Measurements from ENCODE around the gene ATXN2L.
"Not testable (repeated sequence)": the region's sequence is repeated elsewhere in the genome, so short reads cannot be mapped to it uniquely, and the experiment has no call there.

The ATXN2L gene

GRCh38 chr16:28822520-28823290 is at the start of gene ATXN2L:
Gene ATXN2L, plus strand, starts transcription at chr16:28822999. Its CDS starts 261 bp downstream, at chr16:28823260.
- Mint-ChIP-seq H3K36me3 (ENCODE audit: low read depth) (peaks cover 48% of the 10 kb centered on the region), H3K27me3 (ENCODE audit: low read depth, poor library complexity) (peaks cover 4% of the 10 kb centered on the region), H3K27ac (peak within 1 kb of the TSS; percentile 95), H3K9me3 (no peaks in the 10 kb centered on the region), H3K4me1 (peaks cover 46% of the 10 kb centered on the region), H3K4me3 (peak within 1 kb of the TSS; percentile 99)
- TF ChIP-seq, protein P1, sequence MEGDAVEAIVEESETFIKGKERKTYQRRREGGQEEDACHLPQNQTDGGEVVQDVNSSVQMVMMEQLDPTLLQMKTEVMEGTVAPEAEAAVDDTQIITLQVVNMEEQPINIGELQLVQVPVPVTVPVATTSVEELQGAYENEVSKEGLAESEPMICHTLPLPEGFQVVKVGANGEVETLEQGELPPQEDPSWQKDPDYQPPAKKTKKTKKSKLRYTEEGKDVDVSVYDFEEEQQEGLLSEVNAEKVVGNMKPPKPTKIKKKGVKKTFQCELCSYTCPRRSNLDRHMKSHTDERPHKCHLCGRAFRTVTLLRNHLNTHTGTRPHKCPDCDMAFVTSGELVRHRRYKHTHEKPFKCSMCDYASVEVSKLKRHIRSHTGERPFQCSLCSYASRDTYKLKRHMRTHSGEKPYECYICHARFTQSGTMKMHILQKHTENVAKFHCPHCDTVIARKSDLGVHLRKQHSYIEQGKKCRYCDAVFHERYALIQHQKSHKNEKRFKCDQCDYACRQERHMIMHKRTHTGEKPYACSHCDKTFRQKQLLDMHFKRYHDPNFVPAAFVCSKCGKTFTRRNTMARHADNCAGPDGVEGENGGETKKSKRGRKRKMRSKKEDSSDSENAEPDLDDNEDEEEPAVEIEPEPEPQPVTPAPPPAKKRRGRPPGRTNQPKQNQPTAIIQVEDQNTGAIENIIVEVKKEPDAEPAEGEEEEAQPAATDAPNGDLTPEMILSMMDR (IDR thresholded peaks at IDR 0.05), result no peak
- peak; percentile 87 for DNase-seq

- H3K4me1 Mint-ChIP-seq; H3K4me3 Mint-ChIP-seq; H3K9me3 Mint-ChIP-seq; H3K27me3 Mint-ChIP-seq (ENCODE audit: low read depth, poor library complexity); H3K36me3 Mint-ChIP-seq (ENCODE audit: low read depth); H3K27ac Mint-ChIP-seq; DNase-seq: not testable (repeated sequence)
Observed at GRCh38 chr16:28781697-28782096, 41.1 kb upstream of the ATXN2L start.

DNA sequence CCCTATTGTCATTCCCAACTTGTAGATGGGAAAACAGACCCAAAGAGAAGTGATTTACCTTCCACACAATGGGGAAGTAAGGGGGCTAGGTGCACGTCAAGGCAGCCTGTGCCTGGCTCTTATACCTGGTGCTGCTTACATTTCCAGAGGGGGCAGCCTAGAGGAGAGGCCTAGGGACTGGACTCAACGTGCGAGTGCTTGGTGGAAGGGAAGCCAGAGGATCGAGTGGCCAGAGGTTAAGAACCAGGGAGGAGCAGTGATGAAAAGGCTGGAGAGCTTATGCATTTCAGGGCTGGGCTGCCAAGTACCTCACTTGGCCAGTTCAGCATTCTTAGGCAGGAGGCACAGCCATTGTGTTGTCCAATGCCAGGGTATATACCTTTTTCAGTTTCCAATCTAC is 40.4 kb upstream of the ATXN2L start:
- H3K4me3 Mint-ChIP-seq; H3K27me3 Mint-ChIP-seq (ENCODE audit: low read depth, poor library complexity); H3K4me1 Mint-ChIP-seq; H3K36me3 Mint-ChIP-seq (ENCODE audit: low read depth); H3K27ac Mint-ChIP-seq; DNase-seq; H3K9me3 Mint-ChIP-seq: not testable (repeated sequence)

DNA sequence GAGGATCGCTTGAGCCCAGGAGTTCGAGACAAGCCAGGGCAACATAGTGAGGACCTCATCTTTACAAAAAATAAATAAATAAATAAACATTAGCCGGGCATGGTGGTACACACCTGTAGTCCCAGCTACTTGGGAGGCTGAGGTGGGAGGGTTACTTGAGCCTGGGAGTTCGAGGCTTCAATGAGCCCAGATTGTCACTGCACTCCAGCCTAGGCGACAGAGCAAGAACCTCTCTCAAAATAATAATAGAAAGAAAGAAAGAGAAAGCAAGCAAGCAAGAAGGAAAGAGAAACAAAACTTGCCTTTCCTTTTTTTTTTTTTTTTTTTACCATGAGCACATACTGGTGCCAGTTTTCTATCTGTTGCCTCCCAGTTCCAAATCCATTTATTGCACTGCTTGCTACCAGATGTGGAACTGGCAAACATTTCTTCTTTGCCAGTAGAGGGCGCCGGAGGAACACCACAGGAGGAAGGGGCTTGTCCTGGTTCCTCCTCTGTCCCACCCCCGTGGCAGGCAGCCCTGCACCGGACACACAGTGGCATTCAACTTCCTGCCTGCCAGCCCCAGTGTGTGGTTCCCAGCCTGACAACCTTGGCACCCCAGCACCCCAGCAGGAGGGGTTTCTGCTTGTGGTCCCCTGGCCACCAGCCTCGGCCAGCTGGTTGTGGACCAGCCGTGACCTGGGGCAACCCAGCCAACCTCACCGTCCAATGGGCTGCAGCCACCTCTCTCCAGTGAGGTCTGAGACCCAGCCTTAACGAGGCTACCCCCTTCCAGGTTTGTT is 20.4 kb upstream of the ATXN2L start:
- not testable (repeated sequence) for H3K9me3 Mint-ChIP-seq; H3K27me3 Mint-ChIP-seq (ENCODE audit: low read depth, poor library complexity); H3K27ac Mint-ChIP-seq; H3K36me3 Mint-ChIP-seq (ENCODE audit: low read depth); H3K4me1 Mint-ChIP-seq
- TF ChIP-seq, protein P1 (IDR thresholded peaks at IDR 0.05), result peak; percentile 34
- DNase-seq, result peak; percentile 55
- peak overlapping the region; percentile 82 for H3K4me3 Mint-ChIP-seq

DNA sequence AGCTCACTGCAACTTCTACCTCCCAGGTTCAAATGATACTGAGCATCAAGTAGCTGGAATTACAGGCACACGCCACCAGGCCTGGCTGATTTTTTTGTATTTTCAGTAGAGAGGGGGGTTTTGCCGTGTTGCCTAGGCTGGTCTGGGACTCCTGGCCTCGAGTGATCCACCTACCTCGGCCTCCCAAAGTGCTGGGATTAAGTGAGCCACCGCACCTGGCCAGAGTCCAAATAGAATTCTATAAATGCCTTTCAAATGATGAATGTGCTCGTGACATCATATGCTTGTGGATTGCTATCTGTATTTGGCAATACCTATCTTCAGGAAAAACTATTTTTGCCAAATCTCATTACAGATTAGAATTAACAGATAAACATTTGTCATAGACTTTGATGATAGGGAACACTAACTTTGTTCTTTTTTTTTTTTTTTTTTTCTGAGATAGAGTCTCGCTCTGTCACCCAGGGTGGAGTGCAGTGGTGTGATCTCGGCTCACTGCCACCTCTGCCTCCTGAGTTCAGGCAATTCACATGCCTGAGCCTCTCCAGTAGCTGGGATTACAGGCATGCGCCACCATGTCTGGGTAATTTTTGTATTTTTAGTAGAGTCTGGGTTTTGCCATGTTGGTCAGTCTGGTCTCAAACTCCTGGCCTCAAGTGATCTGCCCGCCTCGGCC is 15.2 kb upstream of the ATXN2L start:
- H3K9me3 Mint-ChIP-seq; DNase-seq; H3K4me1 Mint-ChIP-seq; H3K27ac Mint-ChIP-seq; H3K4me3 Mint-ChIP-seq; H3K27me3 Mint-ChIP-seq (ENCODE audit: low read depth, poor library complexity); H3K36me3 Mint-ChIP-seq (ENCODE audit: low read depth): not testable (repeated sequence)

DNA sequence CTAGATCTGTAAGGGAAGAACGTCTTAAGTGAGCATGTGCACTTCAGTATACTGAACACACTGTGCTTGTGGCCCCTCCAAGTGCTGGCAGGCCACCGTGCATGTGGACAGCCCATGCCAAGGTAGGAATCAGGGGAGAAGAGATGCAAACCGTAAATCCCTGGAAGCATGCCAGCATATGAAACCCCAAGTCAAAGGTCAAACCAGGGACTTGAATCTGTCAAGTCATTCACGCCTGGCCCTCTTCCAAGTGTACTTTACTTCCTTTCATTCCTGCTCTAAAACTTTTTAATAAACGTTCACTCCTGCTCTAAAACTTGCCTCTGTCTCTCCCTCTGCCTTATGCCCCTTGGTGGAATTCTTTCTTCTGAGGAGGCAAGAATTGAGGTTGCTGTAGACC is 2.8 kb upstream of the ATXN2L start:
- Mint-ChIP-seq H3K27ac (no peak overlapping the region), H3K9me3 (peaks cover 5% of the 10 kb centered on the region), H3K36me3 (ENCODE audit: low read depth) (peaks cover 27% of the 10 kb centered on the region), H3K4me1 (peaks cover 28% of the 10 kb centered on the region), H3K27me3 (ENCODE audit: low read depth, poor library complexity) (peaks cover 4% of the 10 kb centered on the region), H3K4me3 (peak overlapping the region; percentile 51)
- no peak for DNase-seq
- TF ChIP-seq, protein P1 (IDR thresholded peaks at IDR 0.05), result no peak

DNA sequence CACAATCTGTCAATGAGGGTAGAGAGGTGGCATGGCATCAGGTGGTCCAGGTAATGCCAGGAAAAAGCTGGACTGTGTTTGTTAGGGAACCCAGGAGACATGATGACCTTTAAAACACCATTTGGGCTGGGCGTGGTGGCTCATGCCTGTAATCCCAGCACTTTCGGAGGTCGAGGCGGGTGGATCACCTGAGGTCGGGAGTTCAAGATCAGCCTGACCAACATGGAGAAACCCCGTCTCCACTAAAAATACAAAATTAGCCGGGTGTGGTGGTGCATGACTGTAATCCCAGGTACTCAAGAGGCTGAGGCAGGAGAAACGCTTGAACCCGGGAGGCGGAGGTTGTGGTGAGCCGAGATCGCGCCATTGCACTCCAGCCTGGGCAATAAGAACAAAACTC is 2.3 kb upstream of the ATXN2L start:
- peaks cover 32% of the 10 kb centered on the region for H3K36me3 Mint-ChIP-seq (ENCODE audit: low read depth)
- peak overlapping the region; percentile 90 for H3K4me3 Mint-ChIP-seq
- H3K9me3 Mint-ChIP-seq; DNase-seq; H3K27me3 Mint-ChIP-seq (ENCODE audit: low read depth, poor library complexity): not testable (repeated sequence)
- H3K27ac Mint-ChIP-seq, result peak overlapping the region; percentile 94
- H3K4me1 Mint-ChIP-seq, result peaks cover 33% of the 10 kb centered on the region

All from nephron progenitor cell (in vitro differentiated cells).